Measurements from ENCODE around the gene ZNF367. TPM values are rescaled to one million over a fixed set of nuclear protein-coding genes. Genes with fewer than 3 reads are reported as not detected.

Gene ZNF367
- total and polyA plus RNA-seq, 2 of the 4 experiments (the other 2 are of a cell fraction): 1.1 to 2.7 TPM

GRCh38 chr9:96381125-96381524, 37.0 kb downstream of the ZNF367 start:
- no peak overlapping the region for H2BK15ac ChIP-seq (ENCODE audit: low read depth, low read length)
- intact Hi-C loops (cut with micrococcal nuclease) (loop anchor here (5.0 kb wide), 1 partner anchor 36 kb away; the partner anchor contains the start of gene ZNF367), in situ Hi-C loops (cut with MboI; ENCODE audit: low sequenced_read_pairs) (no loop called here), dilution Hi-C loops (cut with HindIII; ENCODE audit: low sequenced_read_pairs, unreplicated experiment) (no loop called here)
- H3K27me3 ChIP-seq (ENCODE audit: control insufficient read depth, insufficient read depth, low read length): no peaks in the 10 kb centered on the region
- ChIA-PET CTCF (no interaction called here), POLR2A (ENCODE audit: unreplicated experiment) (no interaction called here)
- no peak overlapping the region for H4K5ac ChIP-seq (ENCODE audit: low read depth, low read length)
- no TSS peak for BruUV-seq (replicated peaks)
- H3K27ac ChIP-seq (ENCODE audit: insufficient read depth, low read length): no peak overlapping the region
- H4K20me1 ChIP-seq (ENCODE audit: insufficient read depth, low read length): peaks cover 23% of the 10 kb centered on the region
- H3K56ac ChIP-seq (ENCODE audit: extremely low read depth, insufficient read depth, low read length): no peak overlapping the region
- ATAC-seq (ENCODE audit: low read depth) (no peak), DNase-seq (no peak)
- peaks cover 16% of the 10 kb centered on the region for H3K4me1 ChIP-seq (ENCODE audit: control insufficient read depth, insufficient read depth, low read length)
- no peak overlapping the region for H3K14ac ChIP-seq (replicated peaks; ENCODE audit: low read depth, low read length)
- H3K4me2 ChIP-seq (ENCODE audit: low read depth, low read length): no peak overlapping the region
- no peak for TF ChIP-seq SMC3 (IDR thresholded peaks at IDR 0.05; ENCODE audit: low read depth, low read length)
- no peak overlapping the region for H4K8ac ChIP-seq (ENCODE audit: low read depth in 2 of 2, low read length in 2 of 2)
- H2AK9ac ChIP-seq (replicated peaks; ENCODE audit: low read depth, low read length, poor library complexity): no peak overlapping the region
- H2BK120ac ChIP-seq (ENCODE audit: low read depth, low read length): no peak overlapping the region
- H3K23ac ChIP-seq (ENCODE audit: low read depth, low read length): no peak overlapping the region
- H2AFZ ChIP-seq (replicated peaks; ENCODE audit: low read length, poor library complexity): no peak overlapping the region
- no peak overlapping the region for H3K9ac ChIP-seq (ENCODE audit: low read depth, low read length)
- H3K36me3 ChIP-seq (ENCODE audit: control insufficient read depth, insufficient read depth, low read length): no peaks in the 10 kb centered on the region
- no peak overlapping the region for H3K4ac ChIP-seq (ENCODE audit: low read depth, low read length)
- H2AK5ac ChIP-seq (ENCODE audit: low read depth, low read length): no peak overlapping the region
- no peak overlapping the region for H2BK20ac ChIP-seq (ENCODE audit: low read depth, low read length)
- WGBS, 2 experiments (ENCODE audit: extremely low coverage in 2 of 2, insufficient read length in 1 of 2): 98% methylated on average over 4 of the region's 4 CpGs; no CpG with 5 or more reads in 1 of the 2 experiments
- peaks cover 16 to 62% of the 10 kb centered on the region in 2 experiments for H3K79me1 ChIP-seq (ENCODE audit: low read depth in 1 of 2, low read length in 2 of 2)
- H4K91ac ChIP-seq (ENCODE audit: insufficient read depth, low read depth, low read length): no peak overlapping the region
- peaks cover 10% of the 10 kb centered on the region; the same call in 1 of the 2 replicates for H3K9me1 ChIP-seq (ENCODE audit: insufficient read depth, low read length)
- no peak overlapping the region for H3K4me3 ChIP-seq (ENCODE audit: insufficient read depth, low read depth, low read length)
- H3K9me3 ChIP-seq (ENCODE audit: control insufficient read depth, insufficient read depth, low read length): no peaks in the 10 kb centered on the region
- no peak overlapping the region for H2BK5ac ChIP-seq (ENCODE audit: low read depth, low read length, poor library complexity, severe bottlenecking)
- H3K18ac ChIP-seq (ENCODE audit: low read depth, low read length): no peak overlapping the region

Data from IMR-90 (cell line).